Neutrophil (primary cell): Measurements from ENCODE around the gene XDH.

ENCODE experiments used
- H3K27ac ChIP-seq: fragments of 200-600 bp; sonication (generic); 2 replicates; pipeline ENCODE4 v1.5.1; 2016; ENCODE audit warnings: mild to moderate bottlenecking, moderate library complexity
- H3K27me3 ChIP-seq: fragments of 200-600 bp; sonication (generic); 2 replicates; pipeline ENCODE4 v1.6.0; 2016; ENCODE audit warnings: mild to moderate bottlenecking
- H3K36me3 ChIP-seq: fragments of 200-600 bp; sonication (generic); 2 replicates; pipeline ENCODE4 v1.5.1; 2017
- H3K4me1 ChIP-seq, 2 experiments: fragments of 200-600 bp in 1 of 2; sonication (generic) in 1 of 2; 1 replicate in 1 of 2; 2 replicates in 1 of 2; pipeline versions ENCODE4 v1.5.1 to v1.6.1; 2013 to 2016; ENCODE audit warnings: low read depth in 1 of 2, low read length in 1 of 2, mild to moderate bottlenecking in 1 of 2, moderate library complexity in 1 of 2; ENCODE audit not compliant: control insufficient read depth in 1 of 2, insufficient read depth in 1 of 2
- H3K4me3 ChIP-seq, 2 experiments: fragments of 200-600 bp in 1 of 2; sonication (generic) in 1 of 2; 1 replicate in 1 of 2; 2 replicates in 1 of 2; pipeline ENCODE4 v1.5.1; 2013 to 2016; ENCODE audit warnings: low read depth in 1 of 2, low read length in 1 of 2, mild to moderate bottlenecking in 1 of 2, moderate library complexity in 1 of 2
- H3K9me3 ChIP-seq: fragments of 200-600 bp; sonication (generic); 2 replicates; pipeline ENCODE4 v1.5.1; 2016
- TF ChIP-seq, protein P1 (sequence below): fragments of 200-600 bp; sonication (generic); IDR thresholded peaks from 2 replicates; pipeline ENCODE4 v1.5.1; 2016; ENCODE audit warnings: antibody characterized with exemption

The XDH gene

GRCh38 chr2:31359229-31359628, 55.3 kb downstream of the XDH start:
- Histone ChIP-seq H3K9me3 (no peaks in the 10 kb centered on the region), H3K4me1 (no peaks in the 10 kb centered on the region), H3K27me3 (peaks cover 23% of the 10 kb centered on the region), H3K36me3 (no peaks in the 10 kb centered on the region), H3K27ac (no peak overlapping the region), H3K4me3 (no peak overlapping the region)
- TF ChIP-seq, protein P1, sequence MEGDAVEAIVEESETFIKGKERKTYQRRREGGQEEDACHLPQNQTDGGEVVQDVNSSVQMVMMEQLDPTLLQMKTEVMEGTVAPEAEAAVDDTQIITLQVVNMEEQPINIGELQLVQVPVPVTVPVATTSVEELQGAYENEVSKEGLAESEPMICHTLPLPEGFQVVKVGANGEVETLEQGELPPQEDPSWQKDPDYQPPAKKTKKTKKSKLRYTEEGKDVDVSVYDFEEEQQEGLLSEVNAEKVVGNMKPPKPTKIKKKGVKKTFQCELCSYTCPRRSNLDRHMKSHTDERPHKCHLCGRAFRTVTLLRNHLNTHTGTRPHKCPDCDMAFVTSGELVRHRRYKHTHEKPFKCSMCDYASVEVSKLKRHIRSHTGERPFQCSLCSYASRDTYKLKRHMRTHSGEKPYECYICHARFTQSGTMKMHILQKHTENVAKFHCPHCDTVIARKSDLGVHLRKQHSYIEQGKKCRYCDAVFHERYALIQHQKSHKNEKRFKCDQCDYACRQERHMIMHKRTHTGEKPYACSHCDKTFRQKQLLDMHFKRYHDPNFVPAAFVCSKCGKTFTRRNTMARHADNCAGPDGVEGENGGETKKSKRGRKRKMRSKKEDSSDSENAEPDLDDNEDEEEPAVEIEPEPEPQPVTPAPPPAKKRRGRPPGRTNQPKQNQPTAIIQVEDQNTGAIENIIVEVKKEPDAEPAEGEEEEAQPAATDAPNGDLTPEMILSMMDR = no peak

DNA sequence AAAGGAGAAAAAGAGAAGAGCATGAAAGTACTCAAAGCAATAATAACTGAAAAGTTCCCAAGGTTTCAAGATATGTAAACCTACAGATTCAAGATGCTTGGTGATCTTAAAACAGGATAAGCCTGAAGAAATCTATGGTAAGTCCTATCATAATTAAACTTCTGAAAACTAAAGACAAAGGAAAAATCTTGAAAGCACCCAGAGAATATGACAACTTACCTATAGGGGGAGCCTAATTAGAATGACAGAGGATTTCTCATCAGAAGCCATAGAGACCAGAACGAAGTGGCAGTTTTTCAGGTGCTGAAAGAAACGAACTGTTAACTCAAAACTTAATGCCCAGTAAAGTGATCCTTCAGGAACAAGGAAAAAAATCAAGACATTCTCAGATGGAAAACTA, 59.7 kb downstream of the XDH start:
- Histone ChIP-seq H3K27ac (no peak overlapping the region), H3K4me3 (no peak overlapping the region), H3K27me3 (peaks cover 23% of the 10 kb centered on the region), H3K36me3 (no peaks in the 10 kb centered on the region), H3K4me1 (no peaks in the 10 kb centered on the region), H3K9me3 (no peaks in the 10 kb centered on the region)
- TF ChIP-seq, protein P1 = no peak

DNA sequence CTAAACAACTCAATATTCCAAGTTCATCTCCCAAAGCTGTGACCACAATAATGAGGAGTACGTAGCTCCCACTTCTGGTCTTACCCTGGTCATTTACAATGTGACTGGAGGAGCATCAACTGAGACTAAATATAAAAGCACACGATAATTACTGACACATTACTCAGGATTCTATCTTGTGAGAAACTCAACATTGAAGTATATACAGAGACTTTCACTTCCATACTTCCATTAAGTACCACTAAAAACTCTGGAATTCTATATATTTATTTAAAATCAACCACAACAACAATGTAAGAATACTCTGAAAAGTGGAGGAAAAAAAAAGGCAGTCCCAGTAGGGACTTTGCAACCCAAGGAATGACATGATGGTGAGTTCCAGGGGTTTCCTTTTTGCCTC, 61.4 kb downstream of the XDH start:
- H3K36me3 ChIP-seq = no peaks in the 10 kb centered on the region
- no peaks in the 10 kb centered on the region for H3K9me3 ChIP-seq
- no peak overlapping the region for H3K27ac ChIP-seq
- peaks cover 23% of the 10 kb centered on the region for H3K27me3 ChIP-seq
- no peak overlapping the region for H3K4me3 ChIP-seq
- TF ChIP-seq, protein P1 = no peak
- no peaks in the 10 kb centered on the region for H3K4me1 ChIP-seq

DNA sequence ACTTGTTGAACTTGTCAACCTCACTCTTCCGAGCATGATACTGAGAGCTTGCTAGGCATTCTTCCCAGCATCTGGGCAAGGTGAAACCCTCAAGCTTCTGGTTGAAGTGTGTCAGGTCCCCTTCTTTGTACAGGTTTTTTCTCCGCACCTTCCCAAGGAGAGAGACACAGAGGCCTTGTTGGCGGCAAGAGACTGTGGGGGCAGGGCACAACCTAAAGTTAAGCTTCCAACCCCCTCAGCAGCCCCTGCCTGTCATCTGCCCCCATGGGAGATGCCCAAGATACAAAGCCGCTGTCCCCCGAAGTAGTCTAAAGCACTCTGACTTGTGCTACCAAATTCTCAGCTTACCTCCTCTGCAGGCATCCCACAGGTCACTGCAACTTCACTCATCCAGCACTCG, 64.9 kb downstream of the XDH start:
- H3K36me3 ChIP-seq = no peaks in the 10 kb centered on the region
- no peaks in the 10 kb centered on the region for H3K4me1 ChIP-seq
- H3K27ac ChIP-seq = no peak overlapping the region
- TF ChIP-seq, protein P1 = no peak
- no peak overlapping the region for H3K4me3 ChIP-seq
- no peaks in the 10 kb centered on the region for H3K27me3 ChIP-seq
- no peaks in the 10 kb centered on the region for H3K9me3 ChIP-seq

DNA sequence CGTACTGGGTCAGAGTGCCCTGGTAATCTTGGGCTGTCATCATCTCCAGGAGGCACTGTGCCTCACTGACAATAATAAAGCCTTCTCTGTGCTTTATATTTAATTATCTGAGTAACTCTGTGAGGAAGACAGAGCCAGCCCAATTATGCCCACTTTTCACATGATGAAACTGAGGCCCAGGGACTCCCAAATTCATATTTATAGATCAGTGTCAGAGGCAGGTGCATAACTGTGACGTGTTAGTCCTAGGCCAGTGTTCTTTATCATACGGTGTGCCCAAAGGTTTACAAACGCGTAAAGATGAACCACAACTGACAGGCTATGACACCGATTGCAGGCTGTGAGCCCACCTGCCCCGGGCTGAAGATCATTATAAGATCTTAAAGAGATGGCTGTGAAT, 65.4 kb downstream of the XDH start:
- no peaks in the 10 kb centered on the region for H3K4me1 ChIP-seq
- no peaks in the 10 kb centered on the region for H3K27me3 ChIP-seq
- TF ChIP-seq, protein P1 = no peak
- H3K4me3 ChIP-seq = no peak overlapping the region
- H3K9me3 ChIP-seq = no peaks in the 10 kb centered on the region
- H3K27ac ChIP-seq = no peak overlapping the region
- H3K36me3 ChIP-seq = no peaks in the 10 kb centered on the region

DNA sequence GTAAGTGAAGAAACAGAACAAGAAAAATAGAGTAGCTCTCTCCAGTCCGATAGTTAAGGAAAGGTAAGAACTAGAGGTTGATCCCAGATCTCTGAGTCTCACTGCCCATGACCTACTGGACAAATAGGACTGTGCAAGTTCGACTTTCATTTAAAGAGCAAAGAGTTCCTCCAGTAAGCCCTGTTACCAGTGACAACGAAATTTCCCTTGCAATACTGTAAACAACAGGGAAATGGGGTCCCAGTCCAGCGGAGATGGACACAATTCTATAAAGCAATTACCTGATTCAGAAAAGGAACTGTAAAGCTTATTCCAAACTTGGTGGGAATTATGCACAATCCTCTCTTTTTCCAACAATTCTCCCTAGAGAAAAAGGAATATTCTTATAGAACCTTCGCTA, 65.9 kb downstream of the XDH start:
- Histone ChIP-seq H3K4me3 (no peak overlapping the region), H3K9me3 (no peaks in the 10 kb centered on the region), H3K4me1 (no peaks in the 10 kb centered on the region), H3K27me3 (no peaks in the 10 kb centered on the region), H3K27ac (no peak overlapping the region), H3K36me3 (no peaks in the 10 kb centered on the region)
- TF ChIP-seq, protein P1 = no peak
